KOPT-K1 (cell line): Measurements from ENCODE around the gene GALC.
A peak's percentile ranks its signal among the peaks of the same experiment; 100 is the strongest.
"Not testable (repeated sequence)": the region's sequence is repeated elsewhere in the genome, so short reads cannot be mapped to it uniquely, and the experiment has no call there.

Experiments
- H3K27ac ChIP-seq: fragments of 200-600 bp; sonication (generic); 2 replicates; pipeline ENCODE4 v1.5.1; 2016; ENCODE audit warnings: antibody characterized with exemption, mild to moderate bottlenecking, low read depth, low read length; ENCODE audit not compliant: poor library complexity, severe bottlenecking
- H3K36me3 ChIP-seq: fragments of 200-600 bp; sonication (generic); 2 replicates; pipeline ENCODE4 v1.5.1; 2017; ENCODE audit warnings: antibody characterized with exemption, mild to moderate bottlenecking, low read length, moderate library complexity; ENCODE audit not compliant: insufficient read depth
- H3K9me3 ChIP-seq: fragments of 200-600 bp; sonication (generic); 2 replicates; pipeline ENCODE4 v1.5.1; 2017; ENCODE audit warnings: antibody characterized with exemption, low read length, mild to moderate bottlenecking; ENCODE audit not compliant: insufficient read depth, poor library complexity, severe bottlenecking

GALC gene

GRCh38 chr14:87992718-87993628 is at the start of gene GALC:
Gene GALC, minus strand, starts transcription at chr14:87993182. Its CDS starts 18 bp downstream, at chr14:87993164.
- Histone ChIP-seq H3K27ac (peak within 1 kb of the TSS; percentile 61), H3K36me3 (no peaks in the 10 kb centered on the region), H3K9me3 (peaks cover 15% of the 10 kb centered on the region)

DNA sequence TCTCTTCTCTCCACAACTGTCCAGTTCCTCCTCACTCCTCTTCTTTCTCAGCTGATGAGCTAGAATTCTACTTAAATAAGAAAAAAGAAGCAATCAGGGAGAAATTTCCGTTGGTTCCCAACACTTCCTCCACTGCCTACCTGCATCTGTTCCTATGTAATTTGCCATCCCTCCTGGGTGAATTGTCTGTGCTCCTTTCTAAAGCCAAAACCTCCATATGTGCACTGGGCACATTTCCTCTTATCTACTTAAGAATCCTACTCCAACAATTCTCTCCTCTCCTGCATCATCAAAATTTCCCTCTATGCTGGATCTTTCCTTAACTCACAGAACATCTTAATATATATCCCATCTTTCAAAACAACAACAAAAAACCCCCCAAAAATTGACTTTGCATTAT is 47.2 kb upstream of the GALC start:
- H3K9me3 ChIP-seq: no peaks in the 10 kb centered on the region
- no peak overlapping the region for H3K27ac ChIP-seq
- H3K36me3 ChIP-seq: no peaks in the 10 kb centered on the region

DNA sequence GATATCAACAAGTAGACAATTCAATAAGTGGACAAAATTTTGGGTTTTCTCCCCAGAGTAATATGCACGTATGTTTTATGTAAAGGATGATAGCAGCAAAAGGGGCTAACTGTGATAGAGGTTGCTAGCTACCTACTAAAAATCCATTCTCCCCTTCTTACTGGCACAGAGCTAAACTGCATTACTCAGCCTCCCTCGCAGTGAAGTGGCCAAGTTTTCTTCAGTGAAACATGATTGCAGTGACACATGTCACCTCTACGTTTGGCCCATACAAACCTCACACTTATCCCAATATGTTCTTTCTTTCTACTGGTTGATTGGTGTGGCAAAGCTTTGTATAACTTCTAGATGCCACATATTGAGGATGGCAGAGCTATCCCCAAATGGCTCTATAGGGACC is 46.2 kb upstream of the GALC start:
- Histone ChIP-seq H3K27ac (no peak overlapping the region), H3K9me3 (no peaks in the 10 kb centered on the region), H3K36me3 (no peaks in the 10 kb centered on the region)

GRCh38 chr14:88037325-88037724 is 44.3 kb upstream of the GALC start:
- H3K27ac ChIP-seq: no peak overlapping the region

GRCh38 chr14:88036422-88036821 is 43.4 kb upstream of the GALC start:
- Histone ChIP-seq H3K27ac (no peak overlapping the region), H3K36me3 (no peaks in the 10 kb centered on the region), H3K9me3 (no peaks in the 10 kb centered on the region)

More at GRCh38 chr14:88037325-88037724, 44.3 kb upstream of the GALC start:
- Histone ChIP-seq H3K9me3 (no peaks in the 10 kb centered on the region), H3K36me3 (no peaks in the 10 kb centered on the region)

DNA sequence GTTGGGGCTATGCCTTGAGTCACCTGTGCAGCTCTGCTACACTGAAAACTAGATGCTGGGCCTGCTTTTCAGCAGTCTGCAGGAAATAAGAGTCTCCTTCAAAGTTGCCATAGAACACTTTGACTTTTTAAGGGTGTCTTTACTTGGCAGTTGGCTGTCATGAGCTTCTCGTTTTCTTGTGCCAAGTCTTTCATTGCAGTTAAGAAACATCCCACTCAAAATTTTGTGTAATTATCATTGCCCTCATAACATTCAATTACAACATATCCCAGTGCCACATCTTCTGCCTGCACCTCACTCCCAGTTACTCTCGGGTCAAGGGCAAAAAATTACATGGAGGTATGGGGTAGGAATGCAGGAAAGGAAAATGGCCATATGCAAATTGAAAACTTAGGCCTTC is 41.1 kb upstream of the GALC start:
- Histone ChIP-seq H3K27ac (no peak overlapping the region), H3K36me3 (no peaks in the 10 kb centered on the region), H3K9me3 (no peaks in the 10 kb centered on the region)

DNA sequence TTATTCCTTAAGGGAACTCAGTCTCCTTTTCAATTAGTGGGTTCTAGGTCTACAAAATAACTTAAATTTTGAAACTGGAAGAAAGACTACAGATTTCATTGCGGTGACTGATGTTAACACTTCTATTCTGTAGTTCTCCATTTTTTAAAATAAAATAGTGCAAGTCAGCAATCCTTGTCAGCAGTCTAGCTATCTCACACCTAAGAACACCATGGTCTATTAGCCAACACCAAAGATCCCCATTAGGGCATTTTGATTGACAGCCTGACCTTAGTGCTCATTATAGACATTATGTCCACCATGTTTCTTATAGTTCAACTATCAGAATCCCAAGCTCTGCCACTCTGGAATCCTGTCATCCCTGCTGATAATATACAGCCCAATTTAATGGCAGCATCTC is 39.4 kb upstream of the GALC start:
- H3K9me3 ChIP-seq: no peaks in the 10 kb centered on the region
- no peak overlapping the region for H3K27ac ChIP-seq
- no peaks in the 10 kb centered on the region for H3K36me3 ChIP-seq

DNA sequence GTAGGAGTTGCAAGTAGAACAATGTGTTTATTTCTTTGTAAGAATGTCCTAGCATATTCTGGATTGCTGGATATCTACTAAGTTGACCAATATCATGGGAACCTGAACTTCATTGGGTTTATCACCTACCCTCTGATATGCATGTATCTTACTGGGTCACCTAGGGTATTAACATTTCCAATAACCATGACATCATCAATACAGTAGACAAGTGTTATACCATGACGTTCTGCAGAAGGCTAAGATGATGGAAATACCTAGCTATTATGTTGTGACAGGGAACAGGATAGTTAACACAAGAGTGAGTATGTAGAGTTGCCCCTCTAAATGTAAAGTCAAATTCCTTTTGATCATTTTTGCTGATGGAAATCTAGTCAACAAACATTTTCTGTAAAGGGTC is 37.9 kb upstream of the GALC start:
- H3K27ac ChIP-seq: no peak overlapping the region
- H3K9me3 ChIP-seq: no peaks in the 10 kb centered on the region
- no peaks in the 10 kb centered on the region for H3K36me3 ChIP-seq

GRCh38 chr14:88030079-88030478 is 37.1 kb upstream of the GALC start:
- Histone ChIP-seq H3K9me3 (no peaks in the 10 kb centered on the region), H3K27ac (no peak overlapping the region), H3K36me3 (no peaks in the 10 kb centered on the region)

DNA sequence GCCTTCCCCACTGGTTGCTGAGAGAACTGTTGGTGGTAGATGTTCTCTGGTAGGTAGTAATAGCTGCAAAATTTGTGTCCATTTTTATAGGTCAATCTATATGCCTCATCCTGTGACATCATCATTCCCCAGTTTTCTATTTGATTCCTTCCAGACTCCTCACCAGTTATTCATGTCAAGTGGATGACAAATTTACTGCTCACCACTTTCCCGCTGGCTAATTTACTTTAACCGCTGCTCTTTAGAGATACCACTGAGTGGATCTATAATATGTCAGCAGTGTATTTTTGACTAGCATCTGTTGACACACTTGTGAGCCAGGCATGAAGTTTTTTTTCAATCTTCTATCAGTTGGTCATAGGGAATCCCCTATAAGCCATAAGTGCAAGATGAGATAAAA is 36.5 kb upstream of the GALC start:
- H3K36me3 ChIP-seq: no peaks in the 10 kb centered on the region

DNA sequence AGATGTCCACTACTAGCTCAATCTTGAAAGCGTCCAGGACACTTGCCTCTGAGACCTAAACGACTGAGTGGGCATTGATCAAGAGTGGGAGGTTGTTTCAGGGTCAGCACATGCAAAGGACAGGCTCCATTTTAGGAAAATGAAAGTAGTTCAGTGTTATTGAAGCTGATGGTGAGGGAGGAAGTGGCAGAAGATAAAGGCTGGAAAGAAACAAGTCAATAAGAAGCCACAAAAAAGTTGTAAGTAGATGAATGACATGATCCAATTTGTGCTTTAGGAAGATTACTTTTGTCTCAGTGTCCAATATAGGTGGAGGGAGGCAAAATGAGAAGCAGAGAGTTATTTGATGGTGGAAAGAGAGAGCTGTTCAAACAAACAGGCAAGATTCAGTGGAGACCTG is 33.9 kb upstream of the GALC start:
- Histone ChIP-seq H3K27ac (peak overlapping the region; percentile 61), H3K36me3 (no peaks in the 10 kb centered on the region)

More for the DNA sequence above, 36.5 kb upstream of the GALC start:
- H3K27ac ChIP-seq: no peak overlapping the region
- no peaks in the 10 kb centered on the region for H3K9me3 ChIP-seq

GRCh38 chr14:88025313-88025712 is 32.3 kb upstream of the GALC start:
- H3K9me3 ChIP-seq: no peaks in the 10 kb centered on the region
- no peak overlapping the region for H3K27ac ChIP-seq
- no peaks in the 10 kb centered on the region for H3K36me3 ChIP-seq

More for the DNA sequence above, 33.9 kb upstream of the GALC start:
- H3K9me3 ChIP-seq: no peaks in the 10 kb centered on the region

- peak overlapping the region; percentile 56 for H3K27ac ChIP-seq
- H3K36me3 ChIP-seq, H3K9me3 ChIP-seq: not testable (repeated sequence)
Observed at GRCh38 chr14:88024252-88025086, 31.5 kb upstream of the GALC start.

GRCh38 chr14:88023658-88024187 is 30.7 kb upstream of the GALC start:
- H3K27ac ChIP-seq: peak overlapping the region; percentile 56
- H3K9me3 ChIP-seq: no peaks in the 10 kb centered on the region
- no peaks in the 10 kb centered on the region for H3K36me3 ChIP-seq

DNA sequence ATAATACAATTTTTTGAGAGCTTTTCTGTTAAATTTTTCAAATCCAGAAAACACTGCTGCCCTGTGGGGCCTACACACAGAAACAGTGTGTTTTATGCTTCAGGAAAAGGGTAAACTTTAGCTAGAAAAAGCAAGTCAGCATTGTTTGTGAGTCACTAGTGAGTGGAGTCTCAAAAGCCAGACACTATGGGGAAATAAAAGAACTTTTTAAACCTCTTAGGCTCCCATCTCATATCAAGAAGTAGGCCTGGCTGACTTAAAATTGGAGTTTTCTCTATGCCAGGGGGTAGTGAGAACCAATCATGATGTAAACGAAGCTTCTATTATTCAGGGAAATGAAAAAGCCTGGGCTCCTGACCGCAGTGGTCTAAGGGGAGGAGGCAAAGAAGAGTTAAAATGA is 24.6 kb upstream of the GALC start:
- no peaks in the 10 kb centered on the region for H3K9me3 ChIP-seq
- H3K36me3 ChIP-seq: 0 out of 2 replicates have a peak, but pooled peaks cover 5% of the 10 kb centered on the region
- no peak overlapping the region for H3K27ac ChIP-seq
